Gastrocnemius medialis (tissue), 4 donors: ENCODE data around the gene HLCS.

ENCODE experiments used
- CTCF ChIP-seq, 5 experiments: fragments of 450-650 bp in 3 of 5; fragments of 200-600 bp in 2 of 5; sonication (generic) in 2 of 5; IDR thresholded peaks in 4 of 5; conservative IDR thresholded peaks in 1 of 5; 1 replicate in 4 of 5; 2 replicates in 1 of 5; pipeline ENCODE4 v1.5.1; 2016 to 2019; ENCODE audit warnings: antibody characterized with exemption in 5 of 5, mild to moderate bottlenecking in 3 of 5, moderate library complexity in 3 of 5
- POLR2A ChIP-seq, 2 donors: fragments of 450-650 bp; IDR thresholded peaks; one replicate each; pipeline ENCODE4 v1.6.1; 2017; ENCODE audit warnings: antibody characterized with exemption in 2 of 2, mild to moderate bottlenecking in 2 of 2, moderate library complexity in 2 of 2

- TF ChIP-seq CTCF (IDR thresholded peaks at IDR 0.05 in 4 of 5, conservative IDR thresholded peaks at IDR 0.05 in 1 of 5) (no peak), POLR2A (IDR thresholded peaks at IDR 0.05) (no peak)
Observed at GRCh38 chr21:37005548-37006485, 39.3 kb upstream of the HLCS start.
